ENCODE results near the gene NAA16. TPM values are rescaled to one million over a fixed set of nuclear protein-coding genes. Genes with fewer than 3 reads are reported as not detected.

NAA16 gene
- total and polyA plus RNA-seq, 5 donors: 6.3 to 14.2 (median 13.3) TPM

DNA sequence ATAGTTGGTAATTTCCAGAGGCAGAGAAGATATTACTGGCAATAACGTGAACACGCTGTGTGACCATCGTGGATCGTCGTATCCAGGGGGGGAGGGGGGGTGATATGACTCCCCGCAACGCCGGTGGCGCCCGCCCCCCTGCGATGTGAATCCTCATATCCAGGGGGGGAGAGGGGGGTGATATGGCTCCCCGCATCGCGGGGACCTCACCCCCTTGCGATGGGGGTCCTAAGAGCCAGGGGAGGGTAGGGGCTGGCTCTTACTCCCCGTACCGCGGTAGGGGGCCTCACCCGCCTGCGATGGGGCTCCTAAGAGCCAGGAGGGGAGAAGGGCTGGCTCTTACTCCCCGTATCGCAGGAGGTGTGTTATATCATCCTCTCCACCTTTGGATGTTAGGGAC is 115.0 kb downstream of the NAA16 start:
- Histone ChIP-seq H3K9me3 (ENCODE audit: control insufficient read depth, low read length) (no peaks in the 10 kb centered on the region), H3K27ac (ENCODE audit: low read length) (no peak overlapping the region), H3K4me1 (ENCODE audit: control insufficient read depth, insufficient read depth, low read length) (no peaks in the 10 kb centered on the region), H3K27me3 (ENCODE audit: control insufficient read depth, insufficient read depth) (no peaks in the 10 kb centered on the region), H3K4me3 (ENCODE audit: low read length) (no peak overlapping the region)
- intact Hi-C loops (cut with DNase I): no loop called here
- WGBS: 75% methylated on average over 22 of the region's 22 CpGs
- ATAC-seq (no peak), DNase-seq (no peak)

Other genes starting within 250 kb of the NAA16 start
- 10 to 100 TPM; 16.6 to 18.6 (median 16.9) TPM for gene WBP4, start 249.8 kb upstream of the NAA16 start, total RNA-seq
- gene WBP4, start 249.8 kb upstream of the NAA16 start, polyA plus RNA-seq: 21.0 TPM
- gene KBTBD6, start 178.5 kb upstream of the NAA16 start, total RNA-seq: 10 to 100 TPM in 3 of 4 donors, 1 to 10 TPM in 1; 8.7 to 15.7 (median 14.2) TPM
- gene KBTBD6, start 178.5 kb upstream of the NAA16 start, polyA plus RNA-seq: 6.6 TPM
- gene KBTBD7, start 116.7 kb upstream of the NAA16 start, total RNA-seq: 1 to 10 TPM; 5.6 to 9.5 (median 8.9) TPM
- gene KBTBD7, start 116.7 kb upstream of the NAA16 start, polyA plus RNA-seq: 3.6 TPM
- gene MTRF1, start 47.7 kb upstream of the NAA16 start, total RNA-seq: 10 to 100 TPM; 11.0 to 14.3 (median 12.3) TPM
- gene MTRF1, start 47.7 kb upstream of the NAA16 start, polyA plus RNA-seq: 12.6 TPM
- gene RGCC, start 146.3 kb downstream of the NAA16 start, total RNA-seq: 10 to 100 TPM; 19.3 to 42.6 (median 25.7) TPM
- gene RGCC, start 146.3 kb downstream of the NAA16 start, polyA plus RNA-seq: 59.5 TPM